Mammary epithelial cell (primary cell): ENCODE data around the gene MAS1L.

Experiments
- EZH2 ChIP-seq: IDR thresholded peaks from 2 replicates; pipeline ENCODE4 v1.6.1; 2012; ENCODE audit warnings: low read length, inconsistent platforms, borderline replicate concordance
- TF ChIP-seq, protein P1 (sequence below), 2 donors: IDR thresholded peaks in 1 of 2; conservative IDR thresholded peaks in 1 of 2; 2 replicates each; pipeline ENCODE4 v1.5.1; 2011 to 2012; ENCODE audit warnings: inconsistent platforms in 2 of 2, low read length in 2 of 2, mild to moderate bottlenecking in 2 of 2, control low read depth in 1 of 2, low read depth in 1 of 2; ENCODE audit not compliant: insufficient read depth in 1 of 2; ENCODE audit errors: extremely low read depth in 1 of 2

DNA sequence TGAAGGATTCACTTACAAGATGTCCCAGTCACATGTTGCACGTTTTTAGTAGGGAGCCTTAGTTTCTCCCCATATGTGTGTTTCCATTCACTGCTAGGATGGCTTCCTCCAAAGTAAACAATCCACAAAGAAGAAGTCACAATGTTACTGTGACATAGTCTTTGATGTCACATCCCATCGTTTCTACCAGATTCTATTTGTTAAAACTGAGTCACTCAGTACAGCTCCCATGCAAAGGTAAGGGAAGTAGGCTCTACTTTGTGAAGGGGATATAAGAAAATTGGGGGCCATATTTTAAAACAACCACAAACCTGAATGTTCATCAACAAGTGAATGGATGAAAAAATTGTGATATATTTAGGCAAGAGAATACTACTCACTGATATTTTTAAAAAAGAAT, 30.8 kb downstream of the MAS1L start, which contains the start of the genes OR11A1 and OR2H1:
- TF ChIP-seq, protein P1, sequence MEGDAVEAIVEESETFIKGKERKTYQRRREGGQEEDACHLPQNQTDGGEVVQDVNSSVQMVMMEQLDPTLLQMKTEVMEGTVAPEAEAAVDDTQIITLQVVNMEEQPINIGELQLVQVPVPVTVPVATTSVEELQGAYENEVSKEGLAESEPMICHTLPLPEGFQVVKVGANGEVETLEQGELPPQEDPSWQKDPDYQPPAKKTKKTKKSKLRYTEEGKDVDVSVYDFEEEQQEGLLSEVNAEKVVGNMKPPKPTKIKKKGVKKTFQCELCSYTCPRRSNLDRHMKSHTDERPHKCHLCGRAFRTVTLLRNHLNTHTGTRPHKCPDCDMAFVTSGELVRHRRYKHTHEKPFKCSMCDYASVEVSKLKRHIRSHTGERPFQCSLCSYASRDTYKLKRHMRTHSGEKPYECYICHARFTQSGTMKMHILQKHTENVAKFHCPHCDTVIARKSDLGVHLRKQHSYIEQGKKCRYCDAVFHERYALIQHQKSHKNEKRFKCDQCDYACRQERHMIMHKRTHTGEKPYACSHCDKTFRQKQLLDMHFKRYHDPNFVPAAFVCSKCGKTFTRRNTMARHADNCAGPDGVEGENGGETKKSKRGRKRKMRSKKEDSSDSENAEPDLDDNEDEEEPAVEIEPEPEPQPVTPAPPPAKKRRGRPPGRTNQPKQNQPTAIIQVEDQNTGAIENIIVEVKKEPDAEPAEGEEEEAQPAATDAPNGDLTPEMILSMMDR (conservative IDR thresholded peaks at IDR 0.05 in 1 of 2, IDR thresholded peaks at IDR 0.05 in 1 of 2; ENCODE audit: extremely low read depth in 1 of 2, insufficient read depth in 1 of 2, low read depth in 1 of 2, low read length in 2 of 2) = no peak
- TF ChIP-seq EZH2 = no peak
